ENCODE data around the gene CDC42EP3. TPM values are rescaled to one million over a fixed set of nuclear protein-coding genes. Genes with fewer than 3 reads are reported as not detected.

CDC42EP3 gene
- total and polyA plus RNA-seq, 3 donors from 2014 or later, result 44.3 to 107 (median 50.6) TPM

DNA sequence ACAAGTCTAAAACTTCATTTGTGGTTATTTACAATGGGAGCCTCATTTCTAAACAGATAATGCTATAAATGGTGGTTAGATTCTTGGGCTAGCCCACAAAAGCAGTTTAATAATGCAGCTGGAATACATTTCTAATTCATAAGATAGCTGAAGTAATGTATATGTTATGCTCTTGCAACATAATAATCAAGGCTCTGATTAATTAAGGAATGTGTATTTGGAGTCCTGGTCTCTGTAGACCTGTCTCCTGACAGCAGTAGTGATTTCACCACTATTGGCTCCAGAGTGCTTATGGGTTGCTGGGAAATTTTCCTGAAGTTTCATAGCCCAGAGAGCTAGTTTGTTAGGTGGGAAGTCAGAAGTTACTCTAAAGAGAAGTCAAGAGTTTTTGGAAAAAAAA lies 21.3 kb upstream of the CDC42EP3 start:
- peaks cover 7% of the 10 kb centered on the region for H3K4me1 ChIP-seq
- DNase-seq, result no peak
- no peak overlapping the region for H3K4me3 ChIP-seq
- no peaks in the 10 kb centered on the region for H3K27me3 ChIP-seq
- TF ChIP-seq, protein P1, sequence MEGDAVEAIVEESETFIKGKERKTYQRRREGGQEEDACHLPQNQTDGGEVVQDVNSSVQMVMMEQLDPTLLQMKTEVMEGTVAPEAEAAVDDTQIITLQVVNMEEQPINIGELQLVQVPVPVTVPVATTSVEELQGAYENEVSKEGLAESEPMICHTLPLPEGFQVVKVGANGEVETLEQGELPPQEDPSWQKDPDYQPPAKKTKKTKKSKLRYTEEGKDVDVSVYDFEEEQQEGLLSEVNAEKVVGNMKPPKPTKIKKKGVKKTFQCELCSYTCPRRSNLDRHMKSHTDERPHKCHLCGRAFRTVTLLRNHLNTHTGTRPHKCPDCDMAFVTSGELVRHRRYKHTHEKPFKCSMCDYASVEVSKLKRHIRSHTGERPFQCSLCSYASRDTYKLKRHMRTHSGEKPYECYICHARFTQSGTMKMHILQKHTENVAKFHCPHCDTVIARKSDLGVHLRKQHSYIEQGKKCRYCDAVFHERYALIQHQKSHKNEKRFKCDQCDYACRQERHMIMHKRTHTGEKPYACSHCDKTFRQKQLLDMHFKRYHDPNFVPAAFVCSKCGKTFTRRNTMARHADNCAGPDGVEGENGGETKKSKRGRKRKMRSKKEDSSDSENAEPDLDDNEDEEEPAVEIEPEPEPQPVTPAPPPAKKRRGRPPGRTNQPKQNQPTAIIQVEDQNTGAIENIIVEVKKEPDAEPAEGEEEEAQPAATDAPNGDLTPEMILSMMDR (IDR thresholded peaks at IDR 0.05), result no peak
- TF ChIP-seq POLR2A (IDR thresholded peaks at IDR 0.05), result no peak
- H3K27ac ChIP-seq, result no peak overlapping the region
- H3K36me3 ChIP-seq (ENCODE audit: low read depth, missing control alignments), result no peaks in the 10 kb centered on the region
- intact Hi-C loops (cut with DNase I; ENCODE audit: low total_unique reads), result no loop called here
- H3K9me3 ChIP-seq, result no peaks in the 10 kb centered on the region

DNA sequence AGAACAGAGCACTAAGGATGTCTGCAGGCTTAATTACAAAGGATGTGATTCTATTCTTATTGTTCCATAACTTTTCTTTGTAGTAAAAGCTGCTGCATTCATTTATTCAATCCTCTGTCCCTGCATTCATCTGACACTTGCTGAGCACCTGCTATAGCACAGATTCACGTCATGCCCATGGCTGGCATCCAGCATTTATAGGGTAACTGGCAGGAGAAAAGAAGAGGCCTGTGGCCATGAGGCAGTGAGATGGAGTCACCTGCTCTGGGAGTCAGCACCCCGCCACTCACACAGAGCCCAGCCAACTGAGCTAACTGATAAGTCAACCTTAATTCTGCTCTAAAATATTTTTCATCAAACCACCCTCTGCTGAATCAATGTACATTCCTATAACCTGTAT lies 18.3 kb upstream of the CDC42EP3 start:
- no peak overlapping the region for H3K27ac ChIP-seq
- WGBS, 2 donors, result 79% methylated on average over 2 of the region's 2 CpGs
- no peaks in the 10 kb centered on the region for H3K27me3 ChIP-seq
- TF ChIP-seq, protein P1 (IDR thresholded peaks at IDR 0.05), result no peak
- no peak for TF ChIP-seq POLR2A (IDR thresholded peaks at IDR 0.05)
- H3K9me3 ChIP-seq, result no peaks in the 10 kb centered on the region
- no peaks in the 10 kb centered on the region for H3K36me3 ChIP-seq (ENCODE audit: low read depth, missing control alignments)
- no peak overlapping the region for H3K4me3 ChIP-seq
- peaks cover 7% of the 10 kb centered on the region for H3K4me1 ChIP-seq
- intact Hi-C loops (cut with DNase I; ENCODE audit: low total_unique reads), result no loop called here
- DNase-seq, result no peak

DNA sequence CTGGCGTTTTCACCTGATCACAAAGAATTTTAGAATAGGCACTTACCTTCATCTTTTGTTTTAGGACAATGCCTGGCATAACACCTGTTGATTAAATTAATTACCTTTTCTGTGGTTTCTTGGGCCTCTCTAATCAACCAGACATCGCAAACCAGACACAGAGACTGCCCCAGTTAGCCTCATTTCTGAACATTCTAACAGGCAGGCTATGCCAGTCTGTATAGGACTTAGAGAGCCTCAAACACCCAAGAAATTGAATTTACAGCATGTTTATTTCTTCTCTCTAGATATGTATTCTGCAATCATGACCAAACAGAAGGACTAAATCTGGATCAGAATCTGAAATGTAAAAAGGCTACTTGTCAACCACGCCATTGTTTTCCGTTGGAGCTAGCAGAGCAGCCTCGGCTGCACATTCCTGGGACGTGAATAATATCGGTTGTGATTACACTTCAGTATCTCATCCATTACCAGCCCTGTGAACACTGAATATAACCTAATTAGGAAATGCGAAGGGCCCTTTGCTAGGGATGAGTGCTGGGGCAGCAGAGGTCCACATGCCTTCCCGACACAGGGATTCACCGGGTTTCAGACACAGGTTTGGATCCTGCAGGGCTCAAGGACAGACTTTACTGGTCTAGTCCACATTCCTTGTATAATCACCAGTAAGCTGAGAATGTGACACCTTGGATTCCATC lies 17.5 kb upstream of the CDC42EP3 start:
- Histone ChIP-seq H3K4me1 (peaks cover 7% of the 10 kb centered on the region), H3K9me3 (no peaks in the 10 kb centered on the region), H3K27ac (no peak overlapping the region), H3K4me3 (no peak overlapping the region), H3K27me3 (no peaks in the 10 kb centered on the region), H3K36me3 (ENCODE audit: low read depth, missing control alignments) (no peaks in the 10 kb centered on the region)
- intact Hi-C loops (cut with DNase I; ENCODE audit: low total_unique reads), result no loop called here
- no peak for DNase-seq
- 58 to 67% methylated on average over 10 of the region's 10 CpGs for WGBS, 2 donors
- no peak for TF ChIP-seq POLR2A (IDR thresholded peaks at IDR 0.05)

DNA sequence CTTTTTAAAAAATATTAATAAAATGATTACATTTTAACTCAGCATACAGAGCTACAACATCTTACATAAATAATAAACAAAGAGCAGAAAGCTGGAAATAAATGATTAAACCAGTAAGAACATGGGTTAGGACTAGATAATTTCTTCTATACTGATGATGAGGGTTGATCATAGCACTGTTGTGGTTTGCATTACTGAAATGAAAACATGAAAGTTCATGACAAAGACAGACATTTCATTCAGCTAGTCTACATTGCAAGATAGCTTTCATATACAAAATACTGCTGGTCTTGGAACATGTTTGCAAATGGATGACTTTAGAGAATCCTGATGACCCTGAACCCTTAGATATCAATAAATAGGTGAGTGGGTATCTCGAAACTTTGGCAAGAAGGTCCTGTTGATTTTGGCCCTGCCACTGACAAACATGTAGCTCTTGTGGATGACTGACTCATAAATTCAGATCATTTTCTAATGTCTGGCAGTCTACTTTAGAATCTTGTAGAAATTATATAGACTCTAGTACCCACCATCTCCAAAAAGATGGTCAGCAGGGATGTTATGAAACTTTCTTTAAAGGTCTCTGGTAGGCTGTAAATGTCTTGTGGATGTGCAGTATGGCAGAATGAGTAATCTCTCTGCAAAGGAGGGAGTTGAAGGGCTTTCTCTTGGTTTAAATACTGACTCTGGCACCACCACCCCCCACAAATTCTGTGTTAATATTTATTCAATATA lies 15.5 kb upstream of the CDC42EP3 start:
- WGBS, 2 donors, result 65 to 93% methylated on average over 1 of the region's 1 CpG
- Histone ChIP-seq H3K27ac (no peak overlapping the region), H3K4me1 (peaks cover 7% of the 10 kb centered on the region), H3K27me3 (no peaks in the 10 kb centered on the region), H3K9me3 (no peaks in the 10 kb centered on the region), H3K36me3 (ENCODE audit: low read depth, missing control alignments) (no peaks in the 10 kb centered on the region), H3K4me3 (no peak overlapping the region)
- TF ChIP-seq, protein P1 (IDR thresholded peaks at IDR 0.05), result no peak
- TF ChIP-seq POLR2A (IDR thresholded peaks at IDR 0.05), result no peak
- no peak for DNase-seq
- intact Hi-C loops (cut with DNase I; ENCODE audit: low total_unique reads), result no loop called here

DNA sequence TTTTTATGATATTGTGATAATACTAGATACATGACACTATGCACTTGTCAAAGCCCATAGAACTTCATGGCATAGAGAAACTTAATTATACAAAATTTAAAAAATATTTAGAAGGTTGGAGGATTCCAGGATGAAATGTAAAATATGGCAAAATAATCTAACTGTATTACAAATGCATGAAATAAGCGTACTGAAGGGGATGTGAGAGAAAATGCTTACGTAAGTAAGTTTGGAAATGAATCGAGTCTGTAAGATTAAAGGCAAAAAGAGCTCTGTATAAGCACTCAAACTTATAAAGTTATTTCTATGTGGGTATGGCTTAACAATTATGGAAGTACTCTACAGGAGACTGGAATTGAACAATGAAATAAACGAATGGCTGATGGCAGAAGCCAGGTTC lies 13.4 kb upstream of the CDC42EP3 start:
- Histone ChIP-seq H3K27ac (no peak overlapping the region), H3K27me3 (no peaks in the 10 kb centered on the region), H3K4me3 (no peak overlapping the region), H3K4me1 (peaks cover 7% of the 10 kb centered on the region), H3K9me3 (no peaks in the 10 kb centered on the region), H3K36me3 (ENCODE audit: low read depth, missing control alignments) (no peaks in the 10 kb centered on the region)
- intact Hi-C loops (cut with DNase I; ENCODE audit: low total_unique reads), result no loop called here
- WGBS, 2 donors, result 91 to 93% methylated on average over 4 of the region's 4 CpGs
- no peak for DNase-seq
- TF ChIP-seq POLR2A (IDR thresholded peaks at IDR 0.05), result no peak
- TF ChIP-seq, protein P1 (IDR thresholded peaks at IDR 0.05), result no peak

Measured in testis (tissue), 3 donors.